GM18505 (cell line): ENCODE data around the gene HDAC9.
A peak's percentile ranks its signal among the peaks of the same experiment; 100 is the strongest.

Experiments used
- ATAC-seq: cut with Tn5 transposase; IDR thresholded peaks from one replicate; pipeline ENCODE4 v1.9.1; 2021; ENCODE audit not compliant: unreplicated experiment
- POLR2A ChIP-seq: IDR thresholded peaks from 4 replicates; pipeline ENCODE4 v1.6.1; 2011; ENCODE audit warnings: borderline replicate concordance; ENCODE audit not compliant: insufficient read depth, insufficient read length; ENCODE audit errors: extremely low read depth

The HDAC9 gene

DNA sequence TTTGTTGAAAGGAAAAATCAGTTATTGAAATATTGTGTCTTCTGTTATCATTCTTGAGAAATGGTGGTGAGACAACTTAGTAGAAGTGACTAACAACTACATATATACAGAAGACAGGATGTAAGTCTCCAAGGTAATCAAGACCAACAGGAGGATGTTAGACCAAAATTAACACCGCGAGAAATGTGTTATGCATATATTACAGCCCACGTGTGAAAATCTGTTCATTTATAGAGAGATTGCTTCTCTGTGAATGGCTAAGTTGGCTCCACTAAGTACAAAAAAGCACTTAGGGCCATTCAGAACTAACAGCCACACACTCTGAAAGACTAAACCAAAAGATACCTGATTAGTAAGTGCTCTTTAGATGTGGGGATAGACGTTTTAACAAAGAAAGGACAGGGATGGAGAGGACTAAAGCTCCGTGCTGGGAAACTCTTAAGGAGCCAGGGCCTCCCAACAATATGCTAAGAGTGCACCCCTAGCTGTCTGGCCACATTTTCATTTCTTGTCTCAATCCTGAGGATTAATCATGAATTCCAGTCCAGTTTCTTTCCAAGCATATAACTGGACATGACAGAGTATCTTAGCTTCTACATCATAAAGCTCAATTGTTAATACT, 26.5 kb downstream of the HDAC9 start:
- TF ChIP-seq POLR2A = no peak
- ATAC-seq = peak; percentile 44

GRCh38 chr7:18524248-18524647, 28.7 kb downstream of the HDAC9 start:
- ATAC-seq = no peak
- no peak for TF ChIP-seq POLR2A

- TF ChIP-seq POLR2A = no peak
- ATAC-seq = no peak
Observed at GRCh38 chr7:18526368-18526878, 30.9 kb downstream of the HDAC9 start.

GRCh38 chr7:18529239-18529638, 33.7 kb downstream of the HDAC9 start:
- TF ChIP-seq POLR2A = no peak
- no peak for ATAC-seq

GRCh38 chr7:18530224-18531179, 35.0 kb downstream of the HDAC9 start:
- peak; percentile 73 for ATAC-seq
- no peak for TF ChIP-seq POLR2A

DNA sequence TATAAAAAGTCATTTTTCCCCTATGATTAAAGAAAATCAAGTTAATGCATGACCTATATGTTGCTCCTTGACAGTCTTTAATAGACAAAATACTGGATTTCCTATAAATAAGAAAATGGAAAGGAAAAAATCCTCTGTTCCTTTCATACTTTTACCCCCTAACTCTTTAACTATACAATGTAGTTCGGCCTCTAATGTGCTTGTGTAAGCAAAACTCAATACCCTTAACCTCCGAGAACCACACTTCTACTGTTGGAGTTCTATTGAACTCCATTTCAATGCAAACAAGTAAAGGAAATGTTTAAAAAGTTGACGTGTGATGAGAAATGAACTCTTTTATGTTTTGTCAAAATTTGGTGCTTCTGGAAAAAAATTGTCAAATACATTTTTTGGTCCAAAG, 36.0 kb downstream of the HDAC9 start:
- TF ChIP-seq POLR2A = no peak
- ATAC-seq = no peak

GRCh38 chr7:18532813-18533212, 37.3 kb downstream of the HDAC9 start:
- no peak for ATAC-seq
- TF ChIP-seq POLR2A = no peak

DNA sequence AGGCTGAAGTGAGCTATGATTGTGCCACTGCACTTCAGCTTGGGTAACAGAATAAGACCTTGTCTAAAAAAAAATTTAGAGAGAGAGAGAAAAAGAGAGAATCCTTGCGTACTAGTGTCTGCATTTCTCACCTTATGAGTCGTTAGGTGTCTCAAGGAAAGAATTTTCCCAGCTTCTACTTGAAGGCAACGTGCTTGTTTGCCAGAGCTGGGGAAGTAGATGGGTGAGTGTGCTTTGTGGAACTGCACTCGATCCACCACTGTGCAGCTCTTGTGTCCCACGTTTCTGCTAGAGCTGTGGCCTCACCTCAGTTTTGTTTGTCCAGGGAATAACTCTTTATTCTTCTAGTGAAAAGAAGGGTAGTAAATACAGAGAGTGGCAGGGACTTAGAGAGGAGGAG, 38.9 kb downstream of the HDAC9 start:
- no peak for ATAC-seq
- no peak for TF ChIP-seq POLR2A

DNA sequence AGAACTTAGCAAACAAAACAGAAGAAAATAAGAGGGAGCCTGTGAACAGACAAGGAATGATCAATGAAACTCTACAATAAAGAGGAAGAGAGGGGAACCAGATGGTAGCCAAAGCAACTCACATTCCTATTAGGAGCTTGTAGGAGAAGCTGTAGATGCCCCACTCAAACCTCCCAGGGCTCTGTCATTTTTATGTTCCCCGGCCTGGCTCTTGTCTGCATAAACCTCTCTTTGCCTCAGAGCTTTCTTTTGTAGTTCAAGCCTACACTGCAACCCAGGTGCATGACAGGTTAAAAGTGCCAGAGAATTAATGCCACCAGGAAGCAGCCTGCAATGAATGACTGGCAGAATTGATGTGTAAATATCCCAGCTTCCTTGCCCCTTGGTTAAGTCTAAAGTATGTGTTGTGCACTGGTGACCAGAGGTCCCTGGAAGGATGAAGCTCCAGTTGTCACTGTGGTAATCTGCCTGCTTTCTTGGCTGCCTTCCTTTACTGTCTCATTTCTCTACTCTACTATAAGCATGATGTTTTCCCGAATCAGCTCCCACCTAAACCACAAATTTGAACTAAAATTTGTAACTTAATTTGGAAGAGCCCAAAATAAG, 40.4 kb downstream of the HDAC9 start:
- ATAC-seq = no peak
- no peak for TF ChIP-seq POLR2A

DNA sequence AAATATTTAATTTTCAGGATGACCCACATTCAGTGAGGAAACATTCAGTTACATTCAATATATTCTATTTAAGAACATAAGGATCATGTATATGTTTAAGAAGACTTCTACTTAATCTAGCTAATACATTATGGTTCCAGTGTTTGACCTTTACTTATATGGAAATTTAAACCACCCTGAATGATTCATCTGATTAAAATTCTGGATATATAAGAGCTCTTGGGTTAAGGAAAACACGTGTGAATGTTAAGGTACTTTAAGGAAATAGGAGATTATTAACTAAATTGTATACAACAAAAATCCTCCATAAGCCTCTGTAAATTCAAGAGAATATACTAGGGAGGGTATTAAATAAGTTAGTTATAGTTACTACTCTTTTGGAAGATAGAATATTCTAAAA, 40.9 kb downstream of the HDAC9 start:
- ATAC-seq = no peak
- no peak for TF ChIP-seq POLR2A

GRCh38 chr7:18538554-18539250, 43.2 kb downstream of the HDAC9 start:
- peak; percentile 77 for ATAC-seq
- no peak for TF ChIP-seq POLR2A

- no peak for TF ChIP-seq POLR2A
- no peak for ATAC-seq
Observed at GRCh38 chr7:18540396-18540795, 44.8 kb downstream of the HDAC9 start.
